ENCODE data around the gene PREB. TPM values are rescaled to one million over a fixed set of nuclear protein-coding genes. Genes with fewer than 3 reads are reported as not detected.

PREB gene
- total and polyA plus RNA-seq, 2 of the 13 experiments (the other 11 are each of a cell fraction or from before 2014, with no cell fraction given): 112 to 192 TPM

- TF ChIP-seq FIP1L1 (IDR thresholded peaks at IDR 0.05; ENCODE audit: borderline replicate concordance, insufficient read depth, low read depth, low read length) (0 out of 2 replicates have a peak, but pooled peaks have one; percentile 14), FOXO4 (CRISPR knock-in tag; conservative IDR thresholded peaks at IDR 0.05) (0 out of 2 replicates have a peak, but pooled peaks have one; percentile 29), KLF9 (CRISPR knock-in tag; IDR thresholded peaks at IDR 0.05; ENCODE audit: low read depth) (no peak), CBFB (CRISPR knock-in tag; IDR thresholded peaks at IDR 0.05) (no peak), RBM22 (optimal IDR thresholded peaks at IDR 0.05; ENCODE audit: low read length) (peak; percentile 56), ZFP90 (CRISPR knock-in tag; IDR thresholded peaks at IDR 0.05; ENCODE audit: borderline replicate concordance) (0 out of 2 replicates have a peak, but pooled peaks have one; percentile 61), ZNF788 (CRISPR knock-in tag; IDR thresholded peaks at IDR 0.05; ENCODE audit: borderline replicate concordance) (peak; percentile 66; the same call in 1 of the 2 replicates), NRL (CRISPR knock-in tag; IDR thresholded peaks at IDR 0.05; ENCODE audit: borderline replicate concordance) (peak; percentile 43; the same call in 1 of the 2 replicates), RFXANK (CRISPR knock-in tag; IDR thresholded peaks at IDR 0.05) (no peak)
Measured at GRCh38 chr2:27133195-27133875, 1.1 kb downstream of the PREB start (continued).

GRCh38 chr2:27131429-27131828, 3.0 kb downstream of the PREB start:
- no peak overlapping the region for H3K27ac ChIP-seq (ENCODE audit: extremely low read length, insufficient read depth, low read length)
- POLR2A ChIA-PET: interaction anchor here (1.3 to 3.6 kb wide), 4 partner anchors 7 to 51 kb away, joined by 3 to 76 read pairs (median 19); partner anchors contain the start of genes ABHD1 and TCF23

More at GRCh38 chr2:27131429-27131828, 3.0 kb downstream of the PREB start:
- TF ChIP-seq HIVEP1 (CRISPR knock-in tag; IDR thresholded peaks at IDR 0.05): no peak
- TF ChIP-seq ZBTB14 (CRISPR knock-in tag; IDR thresholded peaks at IDR 0.05): no peak
- no peak for TF ChIP-seq TCF7 (IDR thresholded peaks at IDR 0.05; ENCODE audit: low read depth)
- TF ChIP-seq POLR2A (IDR thresholded peaks at IDR 0.05; ENCODE audit: insufficient read depth in 1 of 2, low read depth in 2 of 2, low read length in 2 of 2): peak in 1 of 2 experiments; percentile 47; a peak in 2 of 4 replicates
- 0 out of 2 replicates have a peak, but pooled peaks have one; percentile 32 for TF ChIP-seq HOXA9 (CRISPR knock-in tag; IDR thresholded peaks at IDR 0.05; ENCODE audit: borderline replicate concordance)
- no peak for TF ChIP-seq ZMYM4 (CRISPR knock-in tag; IDR thresholded peaks at IDR 0.05)
- no peak for TF ChIP-seq ZNF691 (CRISPR knock-in tag; IDR thresholded peaks at IDR 0.05; ENCODE audit: borderline replicate concordance, low read depth)
- TF ChIP-seq FOXP1 (IDR thresholded peaks at IDR 0.05): no peak
- TF ChIP-seq FOXP1 (CRISPR knock-in tag; IDR thresholded peaks at IDR 0.05): no peak
- no peak for TF ChIP-seq NONO (IDR thresholded peaks at IDR 0.05)
- TF ChIP-seq NONO (CRISPR knock-in tag; conservative IDR thresholded peaks at IDR 0.05): peak; percentile 29; the same call in 1 of the 2 replicates
- no peak for TF ChIP-seq TEAD2 (CRISPR knock-in tag; IDR thresholded peaks at IDR 0.05)
- TF ChIP-seq ZBTB20 (CRISPR knock-in tag; IDR thresholded peaks at IDR 0.05; ENCODE audit: borderline replicate concordance, low read depth): no peak
- H3K36me3 ChIP-seq (replicated peaks in 1 of 2; ENCODE audit: control insufficient read depth in 1 of 2, insufficient read depth in 2 of 2, low read length in 2 of 2): peaks cover 20 to 34% of the 10 kb centered on the region in 2 experiments
- CTCF ChIA-PET (ENCODE audit: low intra/inter-chr PET ratio, low total read pairs): no interaction called here
- peaks cover 22% of the 10 kb centered on the region for H3K79me2 ChIP-seq (ENCODE audit: insufficient read depth, low read length)
- H2AFZ ChIP-seq (ENCODE audit: low read length): no peak overlapping the region
- no peaks in the 10 kb centered on the region for H3K9me3 ChIP-seq (ENCODE audit: low read length)
- BruUV-seq (replicated peaks): no TSS peak
- no peaks in the 10 kb centered on the region; a peak in 1 of 5 replicates for H3K27me3 ChIP-seq (ENCODE audit: control insufficient read depth in 1 of 2, insufficient read depth in 2 of 2, low read length in 2 of 2)
- in situ Hi-C loops (cut with HindIII; ENCODE audit: extremely low pct_ligation_motif_present, low pct_unique_long_range_greater_than_20kb) (no loop called here), intact Hi-C loops (cut with micrococcal nuclease; ENCODE audit: unreplicated experiment) (no loop called here)
- no peak overlapping the region for H3K9ac ChIP-seq (ENCODE audit: insufficient read depth, low read depth, low read length)
- peak overlapping the region; percentile 96; the same call in 1 of the 2 replicates for H3K4me2 ChIP-seq (ENCODE audit: low read depth, low read length)
- 99% methylated on average over 11 of the region's 11 CpGs for whole genome bisulfite sequencing (ENCODE audit: low lambda C conversion rate)
- no peaks in the 10 kb centered on the region; the same call in 1 of the 2 replicates for H4K20me1 ChIP-seq (ENCODE audit: insufficient read depth, low read length)
- no peak for ATAC-seq
- no peak for DNase-seq (ENCODE audit: low spot score)
- peaks cover 45% of the 10 kb centered on the region for H3K4me1 ChIP-seq (ENCODE audit: insufficient read depth, low read length)
- FAIRE-seq: no peak
- no peak overlapping the region for H3K4me3 ChIP-seq (replicated peaks in 1 of 3; ENCODE audit: insufficient read depth in 1 of 3, low read depth in 2 of 3, low read length in 3 of 3)

Measured in HepG2 (cell line).